Midbrain (tissue), 1 donor: ENCODE data around the gene OPRL1.
"Not testable (repeated sequence)": the region's sequence is repeated elsewhere in the genome, so short reads cannot be mapped to it uniquely, and the experiment has no call there.

Experiments
- DNase-seq: peaks from one replicate; lab custom pipeline; 2025; lab: John Stamatoyannopoulos, UW

The OPRL1 gene

DNA sequence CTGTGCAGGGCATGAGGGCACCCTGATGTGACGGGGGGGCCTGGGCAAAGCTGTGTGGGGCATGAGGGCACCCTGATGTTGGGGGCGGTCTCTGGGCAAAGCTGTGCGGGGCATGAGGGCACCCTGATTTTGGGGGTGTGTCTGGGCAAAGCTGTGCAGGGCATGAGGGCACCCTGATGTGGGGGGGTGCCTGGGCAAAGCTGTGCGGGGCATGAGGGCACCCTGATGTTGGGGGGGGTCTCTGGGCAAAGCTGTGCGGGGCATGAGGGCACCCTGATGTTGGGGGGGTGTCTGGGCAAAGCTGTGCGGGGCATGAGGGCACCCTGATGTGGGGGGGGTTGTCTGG lies 37.5 kb downstream of the OPRL1 start:
- DNase-seq: not testable (repeated sequence)

DNA sequence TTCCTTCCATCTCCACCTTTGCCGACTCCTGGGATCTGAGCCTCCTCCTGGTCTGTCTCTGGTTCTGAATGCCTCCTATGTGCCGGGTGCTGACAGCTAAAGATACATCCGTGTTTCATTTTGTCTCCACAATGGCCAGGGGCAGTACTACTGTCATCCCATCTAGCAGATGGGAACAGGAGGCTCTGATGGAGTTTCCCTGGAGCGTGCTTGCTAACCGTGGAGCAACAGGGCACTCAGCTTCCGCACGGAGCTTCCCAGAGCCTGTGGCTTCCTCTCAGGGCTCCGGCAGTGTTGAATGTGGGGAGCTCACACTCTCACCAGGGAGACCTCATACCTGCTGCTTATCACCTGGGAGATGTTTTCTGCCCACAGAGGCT lies 39.4 kb downstream of the OPRL1 start:
- DNase-seq: no peak

DNA sequence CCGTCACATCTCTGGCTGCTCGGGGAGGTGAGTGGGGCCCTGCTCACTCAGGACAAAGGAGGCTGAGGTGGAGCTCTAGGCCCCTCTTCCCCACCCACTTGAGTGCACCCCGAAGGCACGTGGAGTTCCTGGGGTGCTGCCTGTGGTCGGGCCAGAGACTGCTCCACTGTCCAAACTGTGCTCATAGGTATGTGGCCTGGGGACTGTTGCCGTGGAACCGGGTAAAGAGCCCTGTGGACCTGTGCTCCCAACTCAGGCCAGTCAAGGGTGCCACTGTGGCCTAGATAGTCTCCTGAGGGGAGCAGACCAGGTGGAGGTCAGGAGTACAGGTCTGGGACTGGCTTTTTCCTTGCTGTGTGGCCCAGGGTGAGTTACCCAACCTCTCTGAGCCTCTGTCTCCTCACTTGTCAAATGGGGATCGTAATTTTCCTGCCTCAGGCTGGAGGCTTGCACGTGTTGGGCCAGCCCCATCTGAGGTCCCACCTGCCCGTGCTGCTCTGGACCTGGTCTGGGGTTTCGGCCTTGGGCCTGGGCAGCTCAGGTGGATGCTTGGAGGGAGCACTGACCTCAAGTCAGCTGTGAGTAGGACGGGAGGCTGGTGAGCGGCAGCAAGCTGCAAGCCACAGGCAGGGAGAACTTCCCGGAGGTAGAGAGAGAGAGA lies 39.9 kb downstream of the OPRL1 start:
- DNase-seq: no peak

DNA sequence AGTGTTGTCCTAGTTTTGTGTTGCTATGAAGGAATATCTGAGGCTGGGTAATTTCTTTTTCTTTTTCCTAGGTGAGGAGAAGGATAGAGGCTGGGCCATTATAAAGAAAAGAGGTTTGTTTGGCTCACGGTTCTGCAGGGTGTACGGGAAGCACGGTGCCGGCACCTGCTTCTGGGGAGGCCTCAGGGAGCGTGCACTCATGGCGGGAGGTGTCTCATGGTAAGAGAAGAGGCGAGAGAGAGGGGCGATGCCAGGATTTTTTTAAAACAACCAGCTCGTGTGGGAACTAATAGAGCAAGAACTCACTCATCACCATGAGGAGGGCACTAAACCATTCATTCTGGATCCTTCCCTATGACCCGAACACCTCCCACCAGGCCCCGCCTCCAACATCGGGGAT lies 41.7 kb downstream of the OPRL1 start:
- DNase-seq: no peak

DNA sequence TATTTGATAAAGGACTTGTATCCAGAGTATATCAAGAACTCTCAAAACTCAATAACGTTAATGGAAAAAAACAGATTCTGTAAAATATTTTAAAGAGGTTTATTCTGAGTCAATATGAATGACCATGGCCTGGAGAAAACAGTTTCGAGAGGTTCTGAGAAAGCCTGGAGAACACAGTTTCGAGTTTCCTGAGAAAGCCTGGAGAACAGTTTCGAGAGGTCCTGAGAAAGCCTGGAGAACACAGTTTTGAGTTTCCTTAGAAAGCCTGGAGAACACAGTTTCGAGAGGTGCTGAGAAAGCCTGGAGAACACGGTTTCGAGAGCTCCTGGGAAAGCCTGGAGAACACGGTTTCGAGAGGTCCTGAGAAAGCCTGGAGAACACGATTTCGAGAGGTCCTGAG lies 43.0 kb downstream of the OPRL1 start:
- not testable (repeated sequence) for DNase-seq

DNA sequence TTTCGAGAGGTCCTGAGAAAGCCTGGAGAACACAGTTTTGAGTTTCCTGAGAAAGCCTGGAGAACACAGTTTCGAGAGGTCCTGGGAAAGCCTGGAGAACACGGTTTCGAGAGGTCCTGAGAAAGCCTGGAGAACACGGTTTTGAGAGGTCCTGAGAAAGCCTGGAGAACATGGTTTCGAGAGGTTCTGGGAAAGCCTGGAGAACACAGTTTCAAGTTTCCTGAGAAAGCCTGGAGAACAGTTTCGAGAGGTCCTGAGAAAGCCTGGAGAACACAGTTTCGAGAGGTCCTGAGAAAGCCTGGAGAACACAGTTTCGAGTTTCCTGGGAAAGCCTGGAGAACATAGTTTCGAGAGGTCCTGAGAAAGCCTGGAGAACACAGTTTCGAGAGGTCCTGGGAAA lies 43.6 kb downstream of the OPRL1 start:
- not testable (repeated sequence) for DNase-seq

DNA sequence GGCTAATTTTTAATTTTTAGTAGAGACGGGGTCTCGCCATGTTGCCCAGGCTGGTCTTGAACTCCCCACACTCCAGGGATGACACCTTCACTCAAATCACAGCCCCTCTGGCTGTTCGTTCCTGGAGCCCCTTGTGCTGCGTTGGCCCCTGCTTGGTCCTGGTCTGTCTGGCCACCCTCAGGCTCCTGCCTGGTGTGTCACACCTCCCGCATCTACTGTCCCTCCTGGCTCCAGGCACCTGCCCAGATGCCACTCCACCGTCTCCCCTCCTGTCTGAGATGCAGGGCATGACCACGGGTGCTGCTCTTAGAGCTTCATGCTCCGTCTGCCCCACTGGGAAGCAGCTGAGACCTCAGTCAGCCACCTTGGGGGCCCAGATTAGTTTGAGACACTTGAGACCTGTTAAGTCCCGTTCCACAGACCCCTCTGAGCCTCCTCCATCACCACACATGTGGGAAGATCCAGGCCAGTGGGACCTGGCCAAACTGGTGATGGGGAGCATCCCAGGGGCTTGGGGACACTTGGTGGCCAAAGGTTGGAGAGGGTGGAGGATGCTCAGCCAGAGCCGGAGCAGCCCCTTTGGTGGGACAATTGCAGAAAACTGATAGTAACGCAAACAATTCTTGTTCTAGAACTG lies 49.4 kb downstream of the OPRL1 start:
- DNase-seq: no peak

DNA sequence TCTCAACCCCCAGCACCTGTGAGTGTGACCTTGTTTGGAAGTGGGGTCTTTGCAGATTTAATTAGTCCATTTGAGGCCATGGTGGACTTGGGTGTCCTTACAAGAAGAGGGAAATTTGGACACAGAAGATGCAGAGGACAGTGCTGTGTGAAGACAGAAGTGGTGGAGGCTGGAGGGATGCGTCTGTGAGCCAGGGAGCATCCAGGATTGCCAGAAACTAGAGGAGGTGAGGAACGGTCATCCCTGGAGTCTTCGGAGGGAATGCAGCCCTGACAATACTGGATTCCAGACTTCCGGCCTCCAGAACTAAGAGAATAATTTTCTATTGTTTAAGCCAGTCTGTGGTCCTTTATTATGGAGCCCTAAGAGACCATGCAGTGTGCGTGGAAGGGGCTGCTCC lies 50.4 kb downstream of the OPRL1 start:
- no peak for DNase-seq

DNA sequence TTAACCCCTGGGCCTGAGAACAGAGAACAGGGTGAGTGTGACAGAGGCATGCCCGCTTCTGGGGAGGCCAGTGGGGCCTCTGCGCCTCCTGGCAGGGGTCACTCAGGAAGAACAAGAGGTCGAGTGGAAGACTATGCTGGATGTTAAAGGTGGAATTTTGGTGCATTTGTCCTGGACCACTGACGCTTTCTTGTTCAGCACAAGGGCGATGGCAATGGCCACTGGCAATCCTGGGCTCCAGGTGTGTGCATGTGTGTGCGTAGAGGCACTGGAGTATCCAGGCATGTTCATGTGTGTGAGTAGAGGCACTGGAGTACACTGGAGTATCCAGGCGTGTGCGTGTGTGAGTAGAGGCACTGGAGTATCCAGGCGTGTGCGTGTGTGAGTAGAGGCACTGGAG lies 51.0 kb downstream of the OPRL1 start:
- no peak for DNase-seq

DNA sequence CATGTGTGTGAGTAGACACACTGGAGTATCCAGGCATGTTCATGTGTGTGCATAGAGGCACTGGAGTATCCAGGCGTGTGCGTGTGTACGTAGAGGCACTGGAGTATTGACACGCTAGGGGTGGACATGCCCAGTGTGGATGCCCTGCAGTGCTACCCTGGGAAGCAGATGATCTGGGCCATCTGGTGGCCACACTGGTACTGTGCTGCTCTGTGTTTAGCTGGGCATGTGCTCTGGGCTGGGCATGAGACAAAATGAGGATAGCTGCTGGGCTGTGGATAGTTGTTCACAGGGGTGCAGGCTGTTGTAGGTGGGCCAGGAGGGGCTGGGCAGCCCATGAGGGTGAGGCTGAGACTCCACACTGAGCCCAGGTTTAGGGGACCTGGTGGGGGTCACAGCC lies 51.5 kb downstream of the OPRL1 start:
- no peak for DNase-seq

DNA sequence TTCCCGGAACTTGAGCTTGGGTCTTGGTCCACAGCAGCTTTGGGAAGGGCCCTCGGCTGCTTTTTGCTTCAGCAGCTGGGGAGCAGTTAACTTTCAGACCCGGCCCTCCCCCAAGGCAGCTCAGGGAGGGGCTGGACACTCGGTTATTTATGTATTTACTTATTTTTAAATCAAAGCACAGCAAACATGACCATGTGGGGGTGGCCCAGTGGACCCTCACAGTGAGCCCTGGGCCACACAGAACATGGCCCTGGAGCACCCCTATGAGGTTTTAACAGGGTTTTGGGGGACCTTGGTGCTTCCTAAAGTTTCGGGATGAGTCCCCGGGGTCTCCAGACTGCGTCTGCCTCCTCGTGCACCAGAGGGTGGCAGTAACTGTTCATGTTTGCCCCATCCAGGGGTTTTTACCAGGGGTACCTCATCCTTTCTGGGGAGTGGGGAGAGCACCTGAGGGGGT lies 54.1 kb downstream of the OPRL1 start:
- no peak for DNase-seq

DNA sequence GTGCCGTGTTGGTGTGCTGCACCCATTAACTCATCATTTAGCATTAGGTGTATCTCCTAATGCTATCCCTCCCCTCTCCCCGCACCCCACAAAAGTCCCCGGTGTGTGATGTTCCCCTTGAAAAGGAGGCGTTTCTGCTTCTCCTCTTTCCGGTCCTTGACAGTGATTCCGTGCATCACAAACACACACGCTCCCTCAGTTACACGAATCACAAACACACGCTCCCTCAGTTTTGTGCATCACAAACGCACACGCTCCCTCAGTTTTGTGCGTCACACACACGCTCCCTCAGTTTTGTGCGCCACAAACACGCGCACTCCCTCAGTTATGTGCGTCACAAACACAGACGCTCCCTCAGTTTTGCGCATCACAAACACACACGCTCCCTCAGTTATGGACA lies 54.9 kb downstream of the OPRL1 start:
- not testable (repeated sequence) for DNase-seq

DNA sequence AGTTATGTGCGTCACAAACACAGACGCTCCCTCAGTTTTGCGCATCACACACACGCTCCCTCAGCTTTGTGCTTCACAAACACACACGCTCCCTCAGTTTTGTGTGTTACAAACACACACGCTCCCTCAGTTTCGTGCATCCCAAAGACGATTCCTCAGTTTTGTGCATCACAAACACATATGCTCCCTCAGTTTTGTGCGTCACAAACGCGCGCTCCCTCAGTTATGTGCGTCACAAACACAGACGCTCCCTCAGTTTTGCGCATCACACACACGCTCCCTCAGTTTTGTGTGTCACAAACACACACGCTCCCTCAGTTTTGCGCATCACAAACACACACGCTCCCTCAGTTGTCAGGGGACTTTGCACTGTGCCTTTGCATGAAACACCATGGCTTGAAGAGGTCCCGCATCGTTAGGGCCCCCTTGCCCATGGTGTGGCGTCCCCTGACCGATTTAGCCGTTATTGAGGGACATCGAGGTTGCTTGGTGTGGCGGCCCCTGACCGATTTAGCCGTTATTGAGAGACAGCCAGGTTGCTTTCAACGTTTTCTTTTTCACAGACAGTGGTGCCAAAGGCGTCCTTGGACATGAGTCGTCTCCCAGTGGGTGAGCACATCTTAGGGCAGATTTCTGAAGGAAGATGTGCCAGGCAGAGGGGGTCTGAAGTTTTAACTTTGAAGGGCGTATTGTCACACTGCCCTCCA lies 56.3 kb downstream of the OPRL1 start:
- DNase-seq: no peak

DNA sequence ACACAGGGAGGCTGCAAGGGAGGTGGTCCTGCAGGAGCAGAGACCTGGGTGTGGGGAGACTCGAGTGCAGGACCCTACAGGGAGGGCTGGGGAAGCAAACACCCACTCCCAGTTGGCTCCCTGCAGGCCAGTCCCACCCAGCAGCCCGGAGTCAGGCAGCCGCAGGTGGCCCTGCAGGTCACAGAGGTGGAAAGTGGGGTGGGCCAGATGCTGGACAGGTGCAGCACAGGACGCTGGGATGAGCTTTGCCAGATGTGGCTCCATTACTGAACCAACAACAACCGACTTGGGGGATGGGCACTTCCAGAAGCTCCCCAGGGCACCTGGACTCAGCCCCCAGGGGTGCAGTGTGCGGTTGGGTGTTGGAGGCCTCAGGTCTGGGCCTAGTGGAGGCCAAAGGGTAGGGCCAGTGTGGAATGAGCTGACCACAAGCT lies 57.7 kb downstream of the OPRL1 start:
- DNase-seq: no peak

DNA sequence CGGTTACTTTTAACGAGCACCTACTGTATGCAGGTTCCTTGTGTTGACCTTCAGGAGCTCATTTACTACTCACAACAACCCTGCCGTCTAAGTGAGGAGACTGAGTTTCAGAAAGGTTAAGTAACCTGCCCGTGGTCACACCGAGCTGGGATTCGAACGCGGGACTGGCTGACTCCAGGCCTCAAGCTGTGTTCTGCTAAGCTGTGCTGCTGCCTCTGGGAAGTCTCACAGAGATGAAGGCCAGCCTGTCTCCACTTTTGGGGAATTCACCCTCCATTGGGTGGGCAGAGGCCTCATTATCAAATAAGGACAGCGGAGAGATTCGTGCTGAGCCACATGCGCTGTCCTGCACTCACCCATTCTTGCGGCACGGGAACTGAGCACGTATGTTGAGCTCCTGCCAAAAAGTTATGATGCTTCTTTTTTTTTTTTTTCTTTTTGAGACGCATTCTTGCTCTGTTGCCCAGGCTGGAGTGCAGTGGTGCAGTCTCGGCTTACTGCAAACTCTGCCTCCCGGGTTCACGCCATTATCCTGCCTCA lies 58.5 kb downstream of the OPRL1 start:
- DNase-seq: no peak

DNA sequence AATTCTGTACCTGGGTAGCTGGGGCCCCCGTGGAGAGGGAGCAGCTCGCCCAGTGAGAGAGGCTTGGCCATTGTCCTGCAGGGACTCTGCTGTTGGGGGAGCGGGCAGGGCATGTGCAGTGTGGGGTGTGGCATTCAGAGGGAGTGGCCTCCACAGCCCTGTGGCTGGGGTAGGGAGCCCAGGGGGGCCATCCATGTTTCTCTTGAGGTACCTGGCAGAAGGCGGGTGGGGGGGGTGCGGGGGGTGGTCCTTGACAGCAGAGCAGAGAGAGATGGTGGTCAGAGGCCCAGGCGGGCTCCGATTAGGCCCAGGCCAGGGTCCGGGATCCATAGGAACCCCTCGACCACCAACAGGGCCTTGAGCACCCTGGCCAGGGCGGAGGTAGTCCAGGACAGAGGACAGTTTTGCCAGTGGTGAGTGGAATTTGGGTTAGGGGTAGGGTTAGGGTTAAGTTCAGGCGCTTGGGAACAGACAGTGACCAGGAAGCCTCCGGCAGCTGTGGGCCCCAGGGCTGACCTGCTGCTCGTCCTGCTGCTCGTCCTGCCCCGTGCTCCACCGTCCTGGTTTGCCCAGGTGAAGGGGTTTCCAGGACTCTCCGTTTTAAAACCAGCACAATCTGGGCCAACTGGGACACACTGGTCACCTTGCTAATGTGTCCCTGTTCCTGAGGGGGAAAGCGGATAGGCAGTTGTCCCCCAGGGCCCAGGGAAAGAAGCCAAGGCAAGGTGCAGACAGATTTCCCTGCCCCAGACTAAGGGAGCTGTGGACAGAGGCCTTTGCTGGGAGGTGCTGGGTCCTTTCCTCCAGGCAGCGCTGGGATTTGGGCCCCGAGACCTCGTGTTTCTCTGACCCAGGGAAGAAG lies 59.5 kb downstream of the OPRL1 start:
- DNase-seq: no peak

DNA sequence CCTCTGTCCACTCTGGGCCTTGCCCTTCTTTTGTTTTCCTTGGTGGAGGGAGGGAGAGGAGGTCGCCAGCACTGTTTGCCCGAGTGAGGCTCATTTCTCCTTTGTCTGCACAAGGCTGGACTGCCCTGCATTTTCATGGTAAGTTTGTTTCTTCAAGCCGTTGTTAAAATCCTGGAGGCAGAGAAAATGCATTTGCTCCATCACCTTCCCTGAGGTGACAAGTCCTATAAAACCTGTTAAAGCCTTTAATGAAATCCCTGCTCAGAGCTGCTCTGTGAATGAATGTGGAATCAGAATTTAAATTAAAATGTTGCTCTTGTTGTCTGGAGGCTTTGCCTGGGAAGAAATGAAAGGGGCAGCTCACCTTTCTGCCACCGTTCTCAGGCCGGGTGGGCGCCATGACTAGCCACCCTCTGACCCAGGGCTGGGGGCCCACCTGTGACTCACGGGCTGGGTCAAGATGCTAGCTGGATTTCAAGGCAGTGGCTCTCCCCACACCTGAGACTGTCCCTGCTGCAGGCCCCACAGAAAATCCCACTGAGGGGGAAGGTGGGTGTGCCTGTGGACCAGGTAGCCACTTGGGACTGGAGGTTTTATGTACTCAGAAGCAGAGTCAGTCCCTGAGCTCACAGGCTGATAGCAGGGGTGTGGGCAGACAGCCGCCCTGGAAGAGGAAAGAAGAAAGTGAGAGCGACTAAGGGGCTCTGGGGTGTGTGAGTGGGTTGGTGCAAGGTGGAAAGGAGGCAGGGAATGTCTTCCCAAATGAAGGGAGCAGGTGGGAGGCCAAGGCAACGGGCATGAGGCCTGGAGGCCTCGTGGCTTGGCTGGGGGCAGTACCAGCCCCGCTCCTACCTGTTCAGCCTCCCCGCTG lies 60.4 kb downstream of the OPRL1 start:
- no peak for DNase-seq

DNA sequence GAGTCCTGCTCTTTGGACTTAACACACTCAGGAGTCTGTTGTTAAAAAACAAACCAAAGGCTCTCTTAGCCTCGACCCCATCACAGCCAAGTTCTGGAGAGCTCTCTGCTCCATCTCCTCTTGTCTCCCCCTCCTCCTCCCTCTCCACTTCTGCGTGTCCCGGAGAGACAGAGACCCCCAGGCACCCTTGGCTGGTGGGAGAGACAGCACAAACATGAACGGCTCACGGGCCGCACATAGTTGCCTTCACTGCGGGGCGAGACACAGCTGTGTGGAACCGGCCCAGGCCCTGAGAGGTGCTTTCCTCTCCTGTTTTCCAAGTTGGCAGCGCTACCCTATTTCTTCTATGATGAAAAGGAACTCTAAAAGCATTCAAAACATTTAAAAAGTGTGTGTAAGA lies 61.1 kb downstream of the OPRL1 start:
- DNase-seq: no peak

DNA sequence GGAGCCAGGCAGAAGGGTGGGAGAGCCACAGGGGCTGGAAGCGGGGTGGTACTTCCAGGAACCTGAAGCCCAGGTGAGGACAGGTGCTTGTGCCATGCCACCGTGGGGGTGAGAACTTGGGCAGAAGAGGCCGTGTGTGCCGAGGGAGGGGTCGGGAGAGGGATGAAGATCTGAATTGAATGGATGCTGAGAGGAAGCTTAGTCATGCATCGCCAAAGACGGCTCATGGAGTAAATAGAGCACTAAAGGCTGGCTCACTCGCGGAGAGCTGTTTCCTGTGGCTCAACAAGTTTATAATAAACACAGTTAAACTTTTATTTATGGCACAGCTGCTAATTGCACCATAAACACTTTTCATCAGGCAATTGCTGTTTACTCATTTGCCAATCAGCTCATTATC lies 62.7 kb downstream of the OPRL1 start:
- DNase-seq: no peak

DNA sequence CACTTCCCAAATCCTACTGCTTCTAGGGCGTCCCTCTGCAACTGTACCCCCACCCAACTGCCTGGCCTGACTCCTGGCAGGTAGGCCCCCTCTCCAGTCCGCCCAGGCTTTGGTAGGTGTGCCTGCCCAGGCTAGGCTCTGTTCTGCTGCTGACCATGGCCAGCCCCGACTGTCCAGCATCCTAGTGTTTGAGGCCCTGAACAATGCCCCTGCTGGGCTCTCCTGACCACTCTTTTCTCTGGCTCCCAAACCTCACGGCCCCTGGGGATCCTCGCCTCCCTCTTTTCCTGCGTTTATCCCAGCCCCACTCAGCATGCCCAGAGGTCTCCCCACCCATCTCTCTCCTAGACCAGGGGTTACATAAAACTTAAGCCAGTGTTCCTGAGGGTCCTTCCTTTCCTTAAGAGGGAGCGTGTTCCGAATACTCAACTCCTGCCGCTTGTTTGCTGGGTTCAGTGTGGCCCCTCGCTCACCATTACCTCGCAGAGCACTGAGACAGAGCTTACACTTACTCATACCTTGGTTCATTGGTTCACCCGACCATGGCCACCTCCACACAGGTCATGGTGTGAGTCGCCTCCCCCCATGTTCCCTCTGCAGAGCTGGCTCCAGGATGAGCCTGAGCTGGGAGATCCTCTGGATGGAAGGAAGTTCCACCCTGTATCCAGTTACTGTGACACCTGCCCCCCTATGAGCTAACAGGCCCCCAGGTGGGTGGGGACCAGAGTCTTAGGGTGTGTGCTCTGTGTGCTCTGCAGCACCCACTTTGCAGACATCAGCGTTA lies 63.3 kb downstream of the OPRL1 start:
- DNase-seq: no peak
